ENCODE measurements around the gene POLRMT.
A peak's percentile ranks its signal among the peaks of the same experiment; 100 is the strongest.

DNA sequence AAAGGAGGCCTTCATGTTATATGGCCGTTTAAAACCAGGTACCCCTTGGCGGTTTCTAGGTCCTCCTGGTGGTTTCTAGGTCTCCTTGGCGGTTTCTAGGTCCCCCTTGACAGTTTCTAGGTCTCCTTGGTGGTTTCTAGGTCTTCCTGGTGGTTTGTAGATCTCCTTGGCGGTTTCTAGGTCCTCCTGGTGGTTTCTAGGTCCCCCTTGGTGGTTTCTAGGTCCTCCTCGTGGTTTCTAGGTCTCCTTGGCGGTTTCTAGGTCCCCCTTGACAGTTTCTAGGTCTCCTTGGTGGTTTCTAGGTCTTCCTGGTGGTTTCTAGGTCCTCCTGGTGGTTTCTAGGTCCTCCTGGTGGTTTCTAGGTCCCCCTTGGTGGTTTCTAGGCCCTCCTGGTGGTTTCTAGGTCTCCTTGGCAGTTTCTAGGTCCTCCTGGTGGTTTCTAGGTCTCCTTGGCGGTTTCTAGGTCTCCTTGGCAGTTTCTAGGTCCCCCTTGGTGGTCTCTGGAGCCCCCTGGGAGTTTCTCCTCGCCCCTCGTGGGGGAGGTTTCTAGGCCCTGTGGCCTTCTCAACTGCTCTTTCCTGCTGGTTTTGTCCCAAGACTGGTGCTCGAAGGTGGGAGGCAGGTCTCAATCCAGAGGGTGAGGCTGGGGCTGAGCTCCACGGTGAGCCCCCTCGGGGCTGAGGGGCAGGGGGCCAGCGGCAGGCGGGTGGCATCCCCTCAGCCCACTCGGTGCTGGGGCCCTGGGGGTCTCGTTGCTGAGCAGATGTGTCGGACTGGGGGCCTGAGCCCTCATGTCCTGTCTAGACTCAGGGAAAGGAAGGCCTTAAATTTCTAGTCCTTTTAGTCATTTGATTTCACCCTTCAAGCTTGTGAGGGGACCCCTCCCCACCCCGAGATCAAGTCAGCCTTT, 35.7 kb downstream of the POLRMT start:
- TF ChIP-seq RAD21 (IDR thresholded peaks at IDR 0.05; ENCODE audit: low read length), result no peak
- TF ChIP-seq, protein P1, sequence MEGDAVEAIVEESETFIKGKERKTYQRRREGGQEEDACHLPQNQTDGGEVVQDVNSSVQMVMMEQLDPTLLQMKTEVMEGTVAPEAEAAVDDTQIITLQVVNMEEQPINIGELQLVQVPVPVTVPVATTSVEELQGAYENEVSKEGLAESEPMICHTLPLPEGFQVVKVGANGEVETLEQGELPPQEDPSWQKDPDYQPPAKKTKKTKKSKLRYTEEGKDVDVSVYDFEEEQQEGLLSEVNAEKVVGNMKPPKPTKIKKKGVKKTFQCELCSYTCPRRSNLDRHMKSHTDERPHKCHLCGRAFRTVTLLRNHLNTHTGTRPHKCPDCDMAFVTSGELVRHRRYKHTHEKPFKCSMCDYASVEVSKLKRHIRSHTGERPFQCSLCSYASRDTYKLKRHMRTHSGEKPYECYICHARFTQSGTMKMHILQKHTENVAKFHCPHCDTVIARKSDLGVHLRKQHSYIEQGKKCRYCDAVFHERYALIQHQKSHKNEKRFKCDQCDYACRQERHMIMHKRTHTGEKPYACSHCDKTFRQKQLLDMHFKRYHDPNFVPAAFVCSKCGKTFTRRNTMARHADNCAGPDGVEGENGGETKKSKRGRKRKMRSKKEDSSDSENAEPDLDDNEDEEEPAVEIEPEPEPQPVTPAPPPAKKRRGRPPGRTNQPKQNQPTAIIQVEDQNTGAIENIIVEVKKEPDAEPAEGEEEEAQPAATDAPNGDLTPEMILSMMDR (IDR thresholded peaks at IDR 0.05), result no peak
- TF ChIP-seq, protein P2, sequence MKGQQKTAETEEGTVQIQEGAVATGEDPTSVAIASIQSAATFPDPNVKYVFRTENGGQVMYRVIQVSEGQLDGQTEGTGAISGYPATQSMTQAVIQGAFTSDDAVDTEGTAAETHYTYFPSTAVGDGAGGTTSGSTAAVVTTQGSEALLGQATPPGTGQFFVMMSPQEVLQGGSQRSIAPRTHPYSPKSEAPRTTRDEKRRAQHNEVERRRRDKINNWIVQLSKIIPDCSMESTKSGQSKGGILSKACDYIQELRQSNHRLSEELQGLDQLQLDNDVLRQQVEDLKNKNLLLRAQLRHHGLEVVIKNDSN (IDR thresholded peaks at IDR 0.05; ENCODE audit: borderline replicate concordance, low read depth), result peak; percentile 72

Measured in SK-N-SH (cell line).